Measurements from ENCODE around the gene TMEM131.

Gene TMEM131

GRCh38 chr2:97953853-97954252 is 41.9 kb downstream of the TMEM131 start:
- H3K27me3 ChIP-seq (replicated peaks; ENCODE audit: control insufficient read depth, insufficient read depth, low read length), result no peaks in the 10 kb centered on the region
- H3K4me3 ChIP-seq (replicated peaks; ENCODE audit: low read depth, low read length), result no peak overlapping the region
- no peaks in the 10 kb centered on the region for H3K36me3 ChIP-seq (ENCODE audit: control insufficient read depth, insufficient read depth, low read length)
- no peak for TF ChIP-seq CTCF (IDR thresholded peaks at IDR 0.05; ENCODE audit: insufficient read depth, low read length, poor library complexity, severe bottlenecking)
- DNase-seq (ENCODE audit: extremely low read depth, insufficient read length), result no peak

GRCh38 chr2:97952357-97952756 is 43.4 kb downstream of the TMEM131 start:
- no peak overlapping the region for H3K4me3 ChIP-seq (replicated peaks; ENCODE audit: low read depth, low read length)

GRCh38 chr2:97951155-97951680 is 44.5 kb downstream of the TMEM131 start:
- no peak overlapping the region for H3K4me3 ChIP-seq (replicated peaks; ENCODE audit: low read depth, low read length)
- H3K36me3 ChIP-seq (ENCODE audit: control insufficient read depth, insufficient read depth, low read length), result no peaks in the 10 kb centered on the region
- DNase-seq (ENCODE audit: extremely low read depth, insufficient read length), result no peak
- H3K27me3 ChIP-seq (replicated peaks; ENCODE audit: control insufficient read depth, insufficient read depth, low read length), result no peaks in the 10 kb centered on the region
- TF ChIP-seq CTCF (IDR thresholded peaks at IDR 0.05; ENCODE audit: insufficient read depth, low read length, poor library complexity, severe bottlenecking), result no peak

More at GRCh38 chr2:97952357-97952756, 43.4 kb downstream of the TMEM131 start:
- TF ChIP-seq CTCF (IDR thresholded peaks at IDR 0.05; ENCODE audit: insufficient read depth, low read length, poor library complexity, severe bottlenecking), result no peak
- Histone ChIP-seq H3K27me3 (replicated peaks; ENCODE audit: control insufficient read depth, insufficient read depth, low read length) (no peaks in the 10 kb centered on the region), H3K36me3 (ENCODE audit: control insufficient read depth, insufficient read depth, low read length) (no peaks in the 10 kb centered on the region)
- no peak for DNase-seq (ENCODE audit: extremely low read depth, insufficient read length)

- DNase-seq (ENCODE audit: extremely low read depth, insufficient read length), result no peak
- H3K27me3 ChIP-seq (replicated peaks; ENCODE audit: control insufficient read depth, insufficient read depth, low read length), result no peaks in the 10 kb centered on the region
- no peak for TF ChIP-seq CTCF (IDR thresholded peaks at IDR 0.05; ENCODE audit: insufficient read depth, low read length, poor library complexity, severe bottlenecking)
- H3K4me3 ChIP-seq (replicated peaks; ENCODE audit: low read depth, low read length), result no peak overlapping the region
- no peaks in the 10 kb centered on the region for H3K36me3 ChIP-seq (ENCODE audit: control insufficient read depth, insufficient read depth, low read length)
Observed at GRCh38 chr2:97950329-97951154, 45.2 kb downstream of the TMEM131 start.

- no peak for DNase-seq (ENCODE audit: extremely low read depth, insufficient read length)
- no peak for TF ChIP-seq CTCF (IDR thresholded peaks at IDR 0.05; ENCODE audit: insufficient read depth, low read length, poor library complexity, severe bottlenecking)
Observed at GRCh38 chr2:97948926-97949325, 46.8 kb downstream of the TMEM131 start.

More at GRCh38 chr2:97948926-97949325, 46.8 kb downstream of the TMEM131 start:
- Histone ChIP-seq H3K27me3 (replicated peaks; ENCODE audit: control insufficient read depth, insufficient read depth, low read length) (no peaks in the 10 kb centered on the region), H3K4me3 (replicated peaks; ENCODE audit: low read depth, low read length) (no peak overlapping the region), H3K36me3 (ENCODE audit: control insufficient read depth, insufficient read depth, low read length) (no peaks in the 10 kb centered on the region)

Measured in GM06990 (cell line).